Measurements from ENCODE around the gene TP53. TPM values are rescaled to one million over a fixed set of nuclear protein-coding genes. Genes with fewer than 3 reads are reported as not detected.

The TP53 gene
- polyA plus RNA-seq, 1 of the 3 experiments (the other 2 are of a cell fraction) = 62.6 TPM

DNA sequence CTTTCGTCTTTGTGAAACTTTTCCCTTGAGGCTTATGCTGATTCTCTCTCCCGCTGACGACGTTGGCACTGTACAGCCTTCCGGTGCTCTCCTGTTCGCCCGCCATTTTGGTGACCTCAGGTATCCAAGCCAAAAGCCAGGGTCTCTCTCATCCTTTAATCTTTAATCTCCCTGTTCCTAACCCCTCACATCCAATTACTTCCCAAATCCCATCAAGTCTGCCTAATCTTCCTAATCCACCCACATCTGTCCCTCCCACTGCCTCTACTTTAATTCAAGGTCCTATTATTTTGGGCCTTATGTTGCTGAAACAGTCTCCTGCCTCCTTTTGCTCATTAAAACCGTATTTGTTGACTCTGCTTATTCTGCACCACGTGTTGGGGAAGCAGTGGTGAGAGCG lies 8.3 kb upstream of the TP53 start:
- 96% methylated on average over 10 of the region's 10 CpGs for WGBS (ENCODE audit: low lambda C conversion rate)
- CTCF ChIA-PET = interaction anchor here (1.0 kb wide), 1 partner anchor 22 kb away, joined by 4 read pairs; no protein-coding TSS in a partner anchor
- Histone ChIP-seq H3K79me2 (ENCODE audit: insufficient read depth) (peaks cover 7% of the 10 kb centered on the region; the same call in 1 of the 2 replicates), H3K27me3 (ENCODE audit: insufficient read depth) (no peaks in the 10 kb centered on the region), H3F3A (replicated peaks; ENCODE audit: insufficient read depth) (peaks cover 2% of the 10 kb centered on the region), H2AFZ (ENCODE audit: low read depth) (no peak overlapping the region), H3K4me2 (no peak overlapping the region), H3K9me3 (no peaks in the 10 kb centered on the region), H3K36me3 (replicated peaks in 1 of 2; ENCODE audit: control insufficient read depth in 1 of 2, insufficient read depth in 2 of 2, low read length in 1 of 2) (peaks cover 2 to 9% of the 10 kb centered on the region in 2 experiments), H3K4me1 (ENCODE audit: control insufficient read depth in 1 of 2, insufficient read depth in 2 of 2, low read depth in 1 of 2, low read length in 1 of 2) (no peaks in the 10 kb centered on the region), H3K4me3 (ENCODE audit: low read depth in 2 of 2, low read length in 1 of 2) (no peak overlapping the region), H4K20me1 (ENCODE audit: insufficient read depth) (no peaks in the 10 kb centered on the region), H3K9ac (no peak overlapping the region), H3K9me2 (no peaks in the 10 kb centered on the region), H3K27ac (ENCODE audit: low read depth in 2 of 2, low read length in 1 of 2) (no peak overlapping the region)
- POLR2A ChIA-PET = no interaction called here
- TF ChIP-seq MEF2A (IDR thresholded peaks at IDR 0.05; ENCODE audit: borderline replicate concordance, low read depth) (no peak), CHD2 (IDR thresholded peaks at IDR 0.05; ENCODE audit: low read length, partially characterized antibody) (no peak), GATA2 (CRISPR knock-in tag; IDR thresholded peaks at IDR 0.05) (no peak), SIN3A (IDR thresholded peaks at IDR 0.05; ENCODE audit: borderline replicate concordance, low read depth, low read length) (no peak), NFIC (IDR thresholded peaks at IDR 0.05; ENCODE audit: borderline replicate concordance) (no peak), NRF1 (IDR thresholded peaks at IDR 0.05; ENCODE audit: low read depth, low read length) (no peak), TEAD4 (IDR thresholded peaks at IDR 0.05; ENCODE audit: borderline replicate concordance, insufficient read depth) (no peak), MXI1 (IDR thresholded peaks at IDR 0.05; ENCODE audit: low read depth, low read length) (no peak), TCF12 (IDR thresholded peaks at IDR 0.05) (no peak), RXRA (IDR thresholded peaks at IDR 0.05; ENCODE audit: borderline replicate concordance, low read depth) (no peak), EP300 (IDR thresholded peaks at IDR 0.05; ENCODE audit: borderline replicate concordance in 1 of 2, low read depth in 1 of 2, low read length in 1 of 2) (no peak)
- TF ChIP-seq, protein P1, sequence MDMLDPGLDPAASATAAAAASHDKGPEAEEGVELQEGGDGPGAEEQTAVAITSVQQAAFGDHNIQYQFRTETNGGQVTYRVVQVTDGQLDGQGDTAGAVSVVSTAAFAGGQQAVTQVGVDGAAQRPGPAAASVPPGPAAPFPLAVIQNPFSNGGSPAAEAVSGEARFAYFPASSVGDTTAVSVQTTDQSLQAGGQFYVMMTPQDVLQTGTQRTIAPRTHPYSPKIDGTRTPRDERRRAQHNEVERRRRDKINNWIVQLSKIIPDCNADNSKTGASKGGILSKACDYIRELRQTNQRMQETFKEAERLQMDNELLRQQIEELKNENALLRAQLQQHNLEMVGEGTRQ (IDR thresholded peaks at IDR 0.05; ENCODE audit: borderline replicate concordance, low read depth, low read length) = no peak
- TF ChIP-seq, protein P2, sequence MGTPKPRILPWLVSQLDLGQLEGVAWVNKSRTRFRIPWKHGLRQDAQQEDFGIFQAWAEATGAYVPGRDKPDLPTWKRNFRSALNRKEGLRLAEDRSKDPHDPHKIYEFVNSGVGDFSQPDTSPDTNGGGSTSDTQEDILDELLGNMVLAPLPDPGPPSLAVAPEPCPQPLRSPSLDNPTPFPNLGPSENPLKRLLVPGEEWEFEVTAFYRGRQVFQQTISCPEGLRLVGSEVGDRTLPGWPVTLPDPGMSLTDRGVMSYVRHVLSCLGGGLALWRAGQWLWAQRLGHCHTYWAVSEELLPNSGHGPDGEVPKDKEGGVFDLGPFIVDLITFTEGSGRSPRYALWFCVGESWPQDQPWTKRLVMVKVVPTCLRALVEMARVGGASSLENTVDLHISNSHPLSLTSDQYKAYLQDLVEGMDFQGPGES (IDR thresholded peaks at IDR 0.05; ENCODE audit: low read depth, low read length) = no peak
- TF ChIP-seq, protein P3, sequence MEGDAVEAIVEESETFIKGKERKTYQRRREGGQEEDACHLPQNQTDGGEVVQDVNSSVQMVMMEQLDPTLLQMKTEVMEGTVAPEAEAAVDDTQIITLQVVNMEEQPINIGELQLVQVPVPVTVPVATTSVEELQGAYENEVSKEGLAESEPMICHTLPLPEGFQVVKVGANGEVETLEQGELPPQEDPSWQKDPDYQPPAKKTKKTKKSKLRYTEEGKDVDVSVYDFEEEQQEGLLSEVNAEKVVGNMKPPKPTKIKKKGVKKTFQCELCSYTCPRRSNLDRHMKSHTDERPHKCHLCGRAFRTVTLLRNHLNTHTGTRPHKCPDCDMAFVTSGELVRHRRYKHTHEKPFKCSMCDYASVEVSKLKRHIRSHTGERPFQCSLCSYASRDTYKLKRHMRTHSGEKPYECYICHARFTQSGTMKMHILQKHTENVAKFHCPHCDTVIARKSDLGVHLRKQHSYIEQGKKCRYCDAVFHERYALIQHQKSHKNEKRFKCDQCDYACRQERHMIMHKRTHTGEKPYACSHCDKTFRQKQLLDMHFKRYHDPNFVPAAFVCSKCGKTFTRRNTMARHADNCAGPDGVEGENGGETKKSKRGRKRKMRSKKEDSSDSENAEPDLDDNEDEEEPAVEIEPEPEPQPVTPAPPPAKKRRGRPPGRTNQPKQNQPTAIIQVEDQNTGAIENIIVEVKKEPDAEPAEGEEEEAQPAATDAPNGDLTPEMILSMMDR (IDR thresholded peaks at IDR 0.05) = no peak
- TF ChIP-seq, protein P4, sequence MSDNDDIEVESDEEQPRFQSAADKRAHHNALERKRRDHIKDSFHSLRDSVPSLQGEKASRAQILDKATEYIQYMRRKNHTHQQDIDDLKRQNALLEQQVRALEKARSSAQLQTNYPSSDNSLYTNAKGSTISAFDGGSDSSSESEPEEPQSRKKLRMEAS (IDR thresholded peaks at IDR 0.05; ENCODE audit: low read depth) = no peak
- DNase-seq = no peak

Data from SK-N-SH (cell line).